ENCODE measurements around the gene DUSP6.

The DUSP6 gene

GRCh38 chr12:89363084-89363483 lies 10.8 kb upstream of the DUSP6 start:
- Histone ChIP-seq H2AK5ac (ENCODE audit: low read length) (no peak overlapping the region), H3K4me2 (ENCODE audit: low read length) (no peak overlapping the region), H3K36me3 (ENCODE audit: control insufficient read depth in 1 of 2, insufficient read depth in 2 of 2, low read length in 2 of 2) (peaks cover 0 to 2% of the 10 kb centered on the region in 2 experiments), H4K12ac (ENCODE audit: low read depth, low read length) (no peak overlapping the region), H3K27me3 (ENCODE audit: insufficient read depth, low read length) (no peaks in the 10 kb centered on the region), H3K4me3 (ENCODE audit: low read depth, low read length) (no peak overlapping the region), H3K14ac (ENCODE audit: low read length) (no peak overlapping the region), H3K79me1 (ENCODE audit: low read length) (no peaks in the 10 kb centered on the region), H3K4me1 (ENCODE audit: control insufficient read depth in 1 of 2, insufficient read depth in 2 of 2, low read length in 2 of 2) (peaks cover 0 to 2% of the 10 kb centered on the region in 2 experiments), H2BK120ac (ENCODE audit: insufficient read depth, low read length, poor library complexity) (no peak overlapping the region), H4K91ac (ENCODE audit: low read depth, low read length) (no peak overlapping the region), H2BK12ac (ENCODE audit: low read length) (no peak overlapping the region), H3K79me2 (ENCODE audit: control insufficient read depth, insufficient read depth, low read length, poor library complexity) (no peaks in the 10 kb centered on the region), H2AFZ (ENCODE audit: insufficient read depth, low read length, poor library complexity) (no peak overlapping the region), H3K4ac (ENCODE audit: low read depth, low read length) (no peak overlapping the region), H2BK5ac (ENCODE audit: low read depth, low read length, poor library complexity) (no peak overlapping the region), H3K27ac (ENCODE audit: low read depth, low read length) (no peak overlapping the region), H3K9ac (ENCODE audit: low read length) (peak overlapping the region; percentile 9), H4K8ac (ENCODE audit: low read depth, low read length) (no peak overlapping the region), H3K23ac (ENCODE audit: low read length) (no peak overlapping the region), H3K9me3 (ENCODE audit: insufficient read depth, low read depth, low read length) (no peaks in the 10 kb centered on the region), H3K18ac (ENCODE audit: low read length) (no peak overlapping the region)
- WGBS (ENCODE audit: extremely low coverage, insufficient coverage, insufficient read length), result no CpG with 5 or more reads among the region's 4 CpGs
- DNase-seq, result no peak

- WGBS (ENCODE audit: extremely low coverage, insufficient coverage, insufficient read length), result no CpG with 5 or more reads among the region's 3 CpGs
- H3K4me3 ChIP-seq (ENCODE audit: low read depth, low read length), result no peak overlapping the region
Observed at GRCh38 chr12:89359615-89360014, 7.3 kb upstream of the DUSP6 start.

GRCh38 chr12:89358805-89359204 lies 6.5 kb upstream of the DUSP6 start:
- Histone ChIP-seq H2BK12ac (ENCODE audit: low read length) (no peak overlapping the region), H3K9ac (ENCODE audit: low read length) (no peak overlapping the region), H3K79me2 (ENCODE audit: control insufficient read depth, insufficient read depth, low read length, poor library complexity) (peaks cover 3% of the 10 kb centered on the region)

More at GRCh38 chr12:89359615-89360014, 7.3 kb upstream of the DUSP6 start:
- Histone ChIP-seq H2BK5ac (ENCODE audit: low read depth, low read length, poor library complexity) (no peak overlapping the region), H3K9ac (ENCODE audit: low read length) (no peak overlapping the region), H3K79me1 (ENCODE audit: low read length) (no peaks in the 10 kb centered on the region), H3K4me2 (ENCODE audit: low read length) (no peak overlapping the region), H3K79me2 (ENCODE audit: control insufficient read depth, insufficient read depth, low read length, poor library complexity) (no peaks in the 10 kb centered on the region), H2AFZ (ENCODE audit: insufficient read depth, low read length, poor library complexity) (no peak overlapping the region), H4K12ac (ENCODE audit: low read depth, low read length) (no peak overlapping the region), H2BK120ac (ENCODE audit: insufficient read depth, low read length, poor library complexity) (no peak overlapping the region), H4K8ac (ENCODE audit: low read depth, low read length) (no peak overlapping the region), H3K27ac (ENCODE audit: low read depth, low read length) (no peak overlapping the region), H4K91ac (ENCODE audit: low read depth, low read length) (no peak overlapping the region), H3K36me3 (ENCODE audit: control insufficient read depth in 1 of 2, insufficient read depth in 2 of 2, low read length in 2 of 2) (peaks cover 0 to 2% of the 10 kb centered on the region in 2 experiments), H3K14ac (ENCODE audit: low read length) (no peak overlapping the region), H3K4ac (ENCODE audit: low read depth, low read length) (no peak overlapping the region), H2BK12ac (ENCODE audit: low read length) (no peak overlapping the region), H3K27me3 (ENCODE audit: insufficient read depth, low read length) (no peaks in the 10 kb centered on the region), H2AK5ac (ENCODE audit: low read length) (no peak overlapping the region), H3K9me3 (ENCODE audit: insufficient read depth, low read depth, low read length) (peaks cover 2% of the 10 kb centered on the region), H3K4me1 (ENCODE audit: control insufficient read depth in 1 of 2, insufficient read depth in 2 of 2, low read length in 2 of 2) (peaks cover 6 to 9% of the 10 kb centered on the region in 2 experiments), H3K23ac (ENCODE audit: low read length) (no peak overlapping the region), H3K18ac (ENCODE audit: low read length) (no peak overlapping the region)
- no peak for DNase-seq

GRCh38 chr12:89357297-89357730 lies 5.0 kb upstream of the DUSP6 start:
- no peak overlapping the region for H3K27ac ChIP-seq (ENCODE audit: low read depth, low read length)
- no peak overlapping the region for H2BK5ac ChIP-seq (ENCODE audit: low read depth, low read length, poor library complexity)
- H3K9me3 ChIP-seq (ENCODE audit: insufficient read depth, low read depth, low read length), result peaks cover 2% of the 10 kb centered on the region
- H3K79me1 ChIP-seq (ENCODE audit: low read length), result peaks cover 19% of the 10 kb centered on the region
- H4K91ac ChIP-seq (ENCODE audit: low read depth, low read length), result no peak overlapping the region
- no CpG with 5 or more reads among the region's 7 CpGs for WGBS (ENCODE audit: extremely low coverage, insufficient coverage, insufficient read length)
- no peak overlapping the region for H2BK12ac ChIP-seq (ENCODE audit: low read length)
- H3K36me3 ChIP-seq (ENCODE audit: control insufficient read depth in 1 of 2, insufficient read depth in 2 of 2, low read length in 2 of 2), result peaks cover 0 to 2% of the 10 kb centered on the region in 2 experiments
- H2AFZ ChIP-seq (ENCODE audit: insufficient read depth, low read length, poor library complexity), result no peak overlapping the region
- no peak overlapping the region for H3K9ac ChIP-seq (ENCODE audit: low read length)
- H4K12ac ChIP-seq (ENCODE audit: low read depth, low read length), result no peak overlapping the region
- H3K4me1 ChIP-seq (ENCODE audit: control insufficient read depth in 1 of 2, insufficient read depth in 2 of 2, low read length in 2 of 2), result peaks cover 7 to 9% of the 10 kb centered on the region in 2 experiments
- no peak overlapping the region for H3K14ac ChIP-seq (ENCODE audit: low read length)
- no peak overlapping the region for H2AK5ac ChIP-seq (ENCODE audit: low read length)
- H3K4me2 ChIP-seq (ENCODE audit: low read length), result no peak overlapping the region
- H3K4ac ChIP-seq (ENCODE audit: low read depth, low read length), result no peak overlapping the region
- no peaks in the 10 kb centered on the region for H3K27me3 ChIP-seq (ENCODE audit: insufficient read depth, low read length)
- H4K8ac ChIP-seq (ENCODE audit: low read depth, low read length), result no peak overlapping the region
- H2BK120ac ChIP-seq (ENCODE audit: insufficient read depth, low read length, poor library complexity), result no peak overlapping the region
- no peak for DNase-seq
- no peak overlapping the region for H3K4me3 ChIP-seq (ENCODE audit: low read depth, low read length)
- no peak overlapping the region for H3K18ac ChIP-seq (ENCODE audit: low read length)
- H3K79me2 ChIP-seq (ENCODE audit: control insufficient read depth, insufficient read depth, low read length, poor library complexity), result peaks cover 11% of the 10 kb centered on the region
- no peak overlapping the region for H3K23ac ChIP-seq (ENCODE audit: low read length)

More at GRCh38 chr12:89358805-89359204, 6.5 kb upstream of the DUSP6 start:
- Histone ChIP-seq H3K79me1 (ENCODE audit: low read length) (peaks cover 8% of the 10 kb centered on the region), H2BK5ac (ENCODE audit: low read depth, low read length, poor library complexity) (no peak overlapping the region), H3K4me1 (ENCODE audit: control insufficient read depth in 1 of 2, insufficient read depth in 2 of 2, low read length in 2 of 2) (peaks cover 6 to 9% of the 10 kb centered on the region in 2 experiments), H2BK120ac (ENCODE audit: insufficient read depth, low read length, poor library complexity) (no peak overlapping the region), H3K23ac (ENCODE audit: low read length) (no peak overlapping the region), H3K4me3 (ENCODE audit: low read depth, low read length) (no peak overlapping the region), H4K91ac (ENCODE audit: low read depth, low read length) (no peak overlapping the region), H4K8ac (ENCODE audit: low read depth, low read length) (no peak overlapping the region), H2AFZ (ENCODE audit: insufficient read depth, low read length, poor library complexity) (no peak overlapping the region), H3K4ac (ENCODE audit: low read depth, low read length) (no peak overlapping the region), H3K4me2 (ENCODE audit: low read length) (no peak overlapping the region), H3K18ac (ENCODE audit: low read length) (no peak overlapping the region), H3K27me3 (ENCODE audit: insufficient read depth, low read length) (no peaks in the 10 kb centered on the region), H3K9me3 (ENCODE audit: insufficient read depth, low read depth, low read length) (peaks cover 2% of the 10 kb centered on the region), H3K14ac (ENCODE audit: low read length) (no peak overlapping the region), H2AK5ac (ENCODE audit: low read length) (no peak overlapping the region), H4K12ac (ENCODE audit: low read depth, low read length) (no peak overlapping the region), H3K27ac (ENCODE audit: low read depth, low read length) (no peak overlapping the region), H3K36me3 (ENCODE audit: control insufficient read depth in 1 of 2, insufficient read depth in 2 of 2, low read length in 2 of 2) (peaks cover 0 to 2% of the 10 kb centered on the region in 2 experiments)
- DNase-seq, result no peak

Data from trophoblast cell (in vitro differentiated cells and primary cell).